AG10803 (cell line): ENCODE results near the gene INVS.
A peak's percentile ranks its signal among the peaks of the same experiment; 100 is the strongest.

ENCODE experiments used
- DNase-seq: peaks from one replicate; pipeline ENCODE4 v3.0.0; 2010; ENCODE audit warnings: low read depth
- H3K4me3 ChIP-seq: 2 replicates; pipeline ENCODE4 v1.5.1; 2011; ENCODE audit warnings: mild to moderate bottlenecking, low read length, control low read depth
- TF ChIP-seq, protein P1 (sequence below): conservative IDR thresholded peaks from 2 replicates; pipeline ENCODE4 v1.5.1; 2011; ENCODE audit warnings: mild to moderate bottlenecking, low read length, control low read depth, inconsistent platforms

INVS gene

GRCh38 chr9:100108559-100108958 is 9.5 kb downstream of the INVS start:
- peak; percentile 29 for DNase-seq
- TF ChIP-seq, protein P1, sequence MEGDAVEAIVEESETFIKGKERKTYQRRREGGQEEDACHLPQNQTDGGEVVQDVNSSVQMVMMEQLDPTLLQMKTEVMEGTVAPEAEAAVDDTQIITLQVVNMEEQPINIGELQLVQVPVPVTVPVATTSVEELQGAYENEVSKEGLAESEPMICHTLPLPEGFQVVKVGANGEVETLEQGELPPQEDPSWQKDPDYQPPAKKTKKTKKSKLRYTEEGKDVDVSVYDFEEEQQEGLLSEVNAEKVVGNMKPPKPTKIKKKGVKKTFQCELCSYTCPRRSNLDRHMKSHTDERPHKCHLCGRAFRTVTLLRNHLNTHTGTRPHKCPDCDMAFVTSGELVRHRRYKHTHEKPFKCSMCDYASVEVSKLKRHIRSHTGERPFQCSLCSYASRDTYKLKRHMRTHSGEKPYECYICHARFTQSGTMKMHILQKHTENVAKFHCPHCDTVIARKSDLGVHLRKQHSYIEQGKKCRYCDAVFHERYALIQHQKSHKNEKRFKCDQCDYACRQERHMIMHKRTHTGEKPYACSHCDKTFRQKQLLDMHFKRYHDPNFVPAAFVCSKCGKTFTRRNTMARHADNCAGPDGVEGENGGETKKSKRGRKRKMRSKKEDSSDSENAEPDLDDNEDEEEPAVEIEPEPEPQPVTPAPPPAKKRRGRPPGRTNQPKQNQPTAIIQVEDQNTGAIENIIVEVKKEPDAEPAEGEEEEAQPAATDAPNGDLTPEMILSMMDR = no peak
- H3K4me3 ChIP-seq = no peak overlapping the region

- TF ChIP-seq, protein P1 = no peak
Measured at GRCh38 chr9:100111235-100111634, 12.2 kb downstream of the INVS start.

DNA sequence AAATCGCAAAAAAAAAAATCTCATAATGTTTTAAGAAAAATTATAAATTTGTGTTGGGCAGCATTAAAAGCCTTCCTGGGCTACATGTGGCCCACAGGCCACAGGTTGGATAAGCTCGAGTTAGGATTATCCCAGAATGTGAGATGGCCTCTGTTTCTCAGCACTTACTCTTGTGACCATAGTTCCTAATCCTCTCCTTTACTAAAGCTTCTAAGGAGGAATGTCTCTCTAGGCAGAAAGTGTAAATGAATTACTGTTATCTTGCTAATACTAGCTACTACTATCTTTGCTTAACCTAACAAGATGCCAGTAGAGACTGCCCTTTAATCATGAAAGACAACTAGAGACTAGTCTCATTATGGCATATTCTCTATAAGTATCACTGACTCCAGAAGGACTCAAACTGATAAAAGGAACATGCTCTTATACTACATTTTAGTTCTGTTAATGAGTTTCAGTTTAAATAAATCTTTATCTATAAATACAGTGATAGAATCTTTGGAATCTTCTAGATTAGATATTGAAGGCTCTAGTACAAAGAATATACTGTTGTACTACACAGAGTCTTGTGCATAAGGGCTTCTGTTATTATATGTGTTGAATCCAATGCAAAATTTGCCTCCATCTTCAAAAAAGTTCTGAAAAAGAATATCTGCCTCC is 13.8 kb downstream of the INVS start:
- H3K4me3 ChIP-seq = no peak overlapping the region
- TF ChIP-seq, protein P1 = no peak
- no peak for DNase-seq

More at GRCh38 chr9:100111235-100111634, 12.2 kb downstream of the INVS start:
- DNase-seq = peak; percentile 98
- no peak overlapping the region for H3K4me3 ChIP-seq

DNA sequence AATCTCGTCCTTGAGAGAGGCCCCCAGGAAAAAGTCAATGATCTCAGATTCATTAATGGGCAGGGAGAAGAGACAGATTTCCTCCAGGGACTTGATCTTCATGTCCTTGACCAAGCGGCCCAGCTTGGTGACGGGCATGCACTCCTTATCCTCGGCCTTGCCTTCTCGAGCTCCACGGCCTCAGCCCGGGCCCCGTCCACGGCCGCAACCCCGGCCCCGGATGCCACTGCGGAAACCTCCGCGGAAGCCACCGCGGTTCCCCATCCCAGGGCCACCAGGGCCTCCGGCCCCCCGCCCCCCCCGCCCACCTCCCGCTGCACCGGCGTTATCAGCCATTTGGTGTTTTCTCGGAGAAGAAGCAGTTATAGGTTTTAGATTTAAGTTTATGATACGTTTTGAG is 18.3 kb downstream of the INVS start:
- TF ChIP-seq, protein P1 = no peak
- no peak overlapping the region for H3K4me3 ChIP-seq
- DNase-seq = no peak

GRCh38 chr9:100120286-100120685 is 21.2 kb downstream of the INVS start:
- DNase-seq = no peak
- TF ChIP-seq, protein P1 = no peak
- no peak overlapping the region for H3K4me3 ChIP-seq

DNA sequence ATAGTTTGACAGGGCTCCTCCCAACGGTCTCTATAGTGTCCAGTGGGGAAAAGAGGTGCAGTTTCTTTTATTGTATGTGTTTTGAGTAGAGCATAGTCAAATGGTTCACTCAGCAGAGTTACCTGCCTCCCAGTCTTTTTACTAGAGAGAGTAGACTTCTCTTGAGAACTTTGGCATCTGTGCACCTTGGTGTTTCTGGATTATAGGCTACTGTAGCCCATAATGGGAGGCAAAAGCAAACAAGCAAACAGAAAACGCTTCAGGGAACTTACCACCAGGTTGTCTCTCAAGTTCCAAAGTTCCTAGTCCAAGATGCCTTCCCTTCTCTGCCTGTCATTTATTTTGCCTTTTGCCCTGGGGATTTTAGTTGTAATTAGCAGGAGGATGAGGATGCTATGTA is 26.2 kb downstream of the INVS start:
- H3K4me3 ChIP-seq = no peak overlapping the region
- TF ChIP-seq, protein P1 = no peak
- no peak for DNase-seq

DNA sequence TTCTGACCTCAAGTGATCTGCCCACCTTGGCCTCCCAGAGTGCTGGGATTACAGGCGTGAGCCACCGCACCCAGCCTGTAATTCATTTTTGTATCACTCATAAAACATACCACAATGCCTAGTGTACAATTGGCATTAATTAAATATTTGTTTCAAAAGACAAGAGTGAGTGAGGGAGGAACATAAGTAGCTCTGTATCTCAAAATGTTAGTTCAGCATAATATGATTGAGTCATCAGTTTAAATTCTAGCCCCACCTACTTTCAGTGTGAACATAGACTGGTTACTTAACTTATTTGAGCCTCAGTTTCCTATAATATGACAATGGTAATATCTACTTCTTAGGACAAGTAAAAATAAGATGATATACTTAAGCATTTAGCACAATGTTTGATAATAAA is 26.9 kb downstream of the INVS start:
- DNase-seq = no peak
- TF ChIP-seq, protein P1 = no peak

More for the DNA sequence above, 26.9 kb downstream of the INVS start:
- H3K4me3 ChIP-seq = no peak overlapping the region
